ENCODE measurements around the gene ZNF219. TPM values are rescaled to one million over a fixed set of nuclear protein-coding genes. Genes with fewer than 3 reads are reported as not detected.

ZNF219 gene
- total and polyA plus RNA-seq, 10 of the 15 experiments (the other 5 are each of a cell fraction or from before 2014, with no cell fraction given) = 0.16 to 6.4 (median 1.9) TPM

GRCh38 chr14:21078726-21079125 is 19.7 kb downstream of the ZNF219 start:
- H4K20me1 ChIP-seq (ENCODE audit: control insufficient read depth, insufficient read depth) = no peaks in the 10 kb centered on the region
- no peak overlapping the region for H2AFZ ChIP-seq (ENCODE audit: control insufficient read depth, low read depth, low read length)
- H3K4me1 ChIP-seq (ENCODE audit: control insufficient read depth, insufficient read depth, low read length) = no peaks in the 10 kb centered on the region
- FAIRE-seq (no peak), DNase-seq (ENCODE audit: low read depth, low spot score) (no peak), ATAC-seq (no peak)
- no peaks in the 10 kb centered on the region for H3K9me3 ChIP-seq (replicated peaks; ENCODE audit: control insufficient read depth, insufficient read depth, low read length)
- no peaks in the 10 kb centered on the region for H3K79me2 ChIP-seq (ENCODE audit: control insufficient read depth, insufficient read depth, low read length)
- SMC1A ChIA-PET (ENCODE audit: uncharacterized antibody, unreplicated experiment) = no interaction called here
- peaks cover 0 to 3% of the 10 kb centered on the region in 2 experiments; a peak in 1 of 4 replicates for H3K27me3 ChIP-seq (replicated peaks in 1 of 2; ENCODE audit: control insufficient read depth in 2 of 2, insufficient read depth in 2 of 2, low read length in 1 of 2)
- in situ Hi-C loops (cut with MboI) (no loop called here), intact Hi-C loops (cut with micrococcal nuclease; ENCODE audit: unreplicated experiment) (no loop called here)
- WGBS (ENCODE audit: insufficient coverage, insufficient replicate concordance, low lambda C conversion rate, missing lambda C conversion rate) = 13% methylated on average over 10 of the region's 10 CpGs
- H3K27ac ChIP-seq (ENCODE audit: control insufficient read depth, insufficient read depth) = no peak overlapping the region
- RAD21 ChIA-PET (ENCODE audit: unreplicated experiment) = no interaction called here
- H3K36me3 ChIP-seq (ENCODE audit: control insufficient read depth in 2 of 2, insufficient read depth in 2 of 2, low read length in 1 of 2) = no peaks in the 10 kb centered on the region
- no peak overlapping the region for H3K9ac ChIP-seq (ENCODE audit: control insufficient read depth, insufficient read depth, low read length)
- BruUV-seq (replicated peaks) = no TSS peak
- TF ChIP-seq EGR1 (IDR thresholded peaks at IDR 0.05; ENCODE audit: borderline replicate concordance in 1 of 2, low read depth in 2 of 2, low read length in 2 of 2) = no peak
- H3K4me3 ChIP-seq = no peak overlapping the region
- POLR2A ChIA-PET = no interaction called here
- no peak overlapping the region for H3K4me2 ChIP-seq (ENCODE audit: control insufficient read depth, insufficient read depth)
- CTCF ChIA-PET = interaction anchor here (1.3 to 1.9 kb wide), 2 partner anchors 7 to 26 kb away, joined by 6 to 9 read pairs; no protein-coding TSS in a partner anchor

- Histone ChIP-seq H3K9me3 (replicated peaks; ENCODE audit: control insufficient read depth, insufficient read depth, low read length) (no peaks in the 10 kb centered on the region), H3K9ac (ENCODE audit: control insufficient read depth, insufficient read depth, low read length) (no peak overlapping the region), H3K4me2 (ENCODE audit: control insufficient read depth, insufficient read depth) (no peak overlapping the region), H4K20me1 (ENCODE audit: control insufficient read depth, insufficient read depth) (no peaks in the 10 kb centered on the region), H3K4me1 (ENCODE audit: control insufficient read depth, insufficient read depth, low read length) (no peaks in the 10 kb centered on the region), H2AFZ (ENCODE audit: control insufficient read depth, low read depth, low read length) (no peak overlapping the region), H3K79me2 (ENCODE audit: control insufficient read depth, insufficient read depth, low read length) (no peaks in the 10 kb centered on the region), H3K4me3 (no peak overlapping the region), H3K36me3 (ENCODE audit: control insufficient read depth in 2 of 2, insufficient read depth in 2 of 2, low read length in 1 of 2) (no peaks in the 10 kb centered on the region), H3K27me3 (replicated peaks in 1 of 2; ENCODE audit: control insufficient read depth in 2 of 2, insufficient read depth in 2 of 2, low read length in 1 of 2) (peaks cover 0 to 3% of the 10 kb centered on the region in 2 experiments; a peak in 1 of 4 replicates), H3K27ac (ENCODE audit: control insufficient read depth, insufficient read depth) (no peak overlapping the region)
- no peak for ATAC-seq
- ChIA-PET RAD21 (ENCODE audit: unreplicated experiment) (no interaction called here), CTCF (interaction anchor here (1.0 to 1.6 kb wide), 3 partner anchors 10 to 64 kb away, joined by 3 to 5 read pairs (median 3); no protein-coding TSS in a partner anchor), POLR2A (no interaction called here), SMC1A (ENCODE audit: uncharacterized antibody, unreplicated experiment) (no interaction called here)
- in situ Hi-C loops (cut with MboI) (no loop called here), intact Hi-C loops (cut with micrococcal nuclease; ENCODE audit: unreplicated experiment) (no loop called here)
- no TSS peak for BruUV-seq (replicated peaks)
- FAIRE-seq = no peak
- DNase-seq (ENCODE audit: low read depth, low spot score) = no peak
- 46% methylated on average over 5 of the region's 5 CpGs for WGBS (ENCODE audit: insufficient coverage, insufficient replicate concordance, low lambda C conversion rate, missing lambda C conversion rate)
- TF ChIP-seq ZNF384 (IDR thresholded peaks at IDR 0.05; ENCODE audit: borderline replicate concordance, low read depth, low read length) (no peak), ZNF687 (IDR thresholded peaks at IDR 0.05) (no peak), POU2F2 (IDR thresholded peaks at IDR 0.05; ENCODE audit: borderline replicate concordance, low read depth, low read length) (no peak), POLR2AphosphoS5 (IDR thresholded peaks at IDR 0.05; ENCODE audit: low read length) (no peak), SUZ12 (IDR thresholded peaks at IDR 0.05; ENCODE audit: unreplicated experiment) (no peak), GABPA (IDR thresholded peaks at IDR 0.05; ENCODE audit: low read depth) (no peak), LARP7 (IDR thresholded peaks at IDR 0.05) (no peak), ZNF274 (IDR thresholded peaks at IDR 0.05; ENCODE audit: insufficient read depth, insufficient read length) (no peak), SMC3 (IDR thresholded peaks at IDR 0.05; ENCODE audit: borderline replicate concordance, low read length) (no peak), ZBTB4 (CRISPR knock-in tag; IDR thresholded peaks at IDR 0.05) (no peak)
Observed at GRCh38 chr14:21078287-21078686, 20.2 kb downstream of the ZNF219 start.
